GM12873 (cell line): ENCODE results near the gene TRIM8.

Source experiments
- TF ChIP-seq, protein P1 (sequence below): IDR thresholded peaks from 2 replicates; pipeline ENCODE4 v1.5.1; 2012; ENCODE audit warnings: low read depth, mild to moderate bottlenecking, moderate library complexity, low read length, control low read depth; ENCODE audit not compliant: insufficient read depth; ENCODE audit errors: missing control alignments

The TRIM8 gene

DNA sequence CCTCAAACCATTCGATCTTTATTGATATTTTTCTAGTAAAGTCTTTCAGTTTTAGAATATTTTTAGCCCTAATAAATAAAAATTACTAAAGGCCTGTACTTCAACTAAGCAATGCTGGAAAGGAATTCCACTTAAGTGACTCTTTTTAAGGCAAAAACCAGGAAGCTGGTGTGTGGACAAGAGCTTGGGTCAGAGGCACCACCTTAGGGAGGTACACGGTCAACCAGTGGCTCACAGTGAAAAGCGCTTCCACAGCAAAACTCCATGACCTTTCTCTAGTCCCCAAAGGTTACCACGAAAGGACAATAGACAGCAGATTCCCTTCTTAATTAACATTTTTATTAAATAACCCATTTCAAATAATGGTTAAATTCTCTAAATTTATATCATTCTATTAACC lies 38.7 kb downstream of the TRIM8 start:
- TF ChIP-seq, protein P1, sequence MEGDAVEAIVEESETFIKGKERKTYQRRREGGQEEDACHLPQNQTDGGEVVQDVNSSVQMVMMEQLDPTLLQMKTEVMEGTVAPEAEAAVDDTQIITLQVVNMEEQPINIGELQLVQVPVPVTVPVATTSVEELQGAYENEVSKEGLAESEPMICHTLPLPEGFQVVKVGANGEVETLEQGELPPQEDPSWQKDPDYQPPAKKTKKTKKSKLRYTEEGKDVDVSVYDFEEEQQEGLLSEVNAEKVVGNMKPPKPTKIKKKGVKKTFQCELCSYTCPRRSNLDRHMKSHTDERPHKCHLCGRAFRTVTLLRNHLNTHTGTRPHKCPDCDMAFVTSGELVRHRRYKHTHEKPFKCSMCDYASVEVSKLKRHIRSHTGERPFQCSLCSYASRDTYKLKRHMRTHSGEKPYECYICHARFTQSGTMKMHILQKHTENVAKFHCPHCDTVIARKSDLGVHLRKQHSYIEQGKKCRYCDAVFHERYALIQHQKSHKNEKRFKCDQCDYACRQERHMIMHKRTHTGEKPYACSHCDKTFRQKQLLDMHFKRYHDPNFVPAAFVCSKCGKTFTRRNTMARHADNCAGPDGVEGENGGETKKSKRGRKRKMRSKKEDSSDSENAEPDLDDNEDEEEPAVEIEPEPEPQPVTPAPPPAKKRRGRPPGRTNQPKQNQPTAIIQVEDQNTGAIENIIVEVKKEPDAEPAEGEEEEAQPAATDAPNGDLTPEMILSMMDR, result no peak

DNA sequence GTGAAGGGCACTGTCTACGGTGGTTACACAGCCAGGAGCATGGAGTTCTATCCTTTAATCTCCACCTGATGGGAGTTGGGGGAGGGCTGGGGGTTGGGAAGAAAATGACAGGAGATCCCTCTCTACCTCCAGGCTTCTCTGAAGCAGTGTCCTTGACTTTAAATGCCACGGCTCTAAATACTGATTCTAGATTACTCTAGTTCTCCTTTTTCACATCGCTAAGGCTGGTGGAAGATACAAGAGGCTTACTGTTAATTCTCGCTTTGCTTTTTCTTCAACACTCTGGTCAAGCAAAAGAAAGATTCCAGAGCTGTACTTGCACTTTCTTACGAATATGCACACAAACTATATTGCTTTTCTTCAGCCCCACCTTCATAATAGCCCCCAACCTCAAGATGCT lies 39.5 kb downstream of the TRIM8 start:
- TF ChIP-seq, protein P1, result no peak

DNA sequence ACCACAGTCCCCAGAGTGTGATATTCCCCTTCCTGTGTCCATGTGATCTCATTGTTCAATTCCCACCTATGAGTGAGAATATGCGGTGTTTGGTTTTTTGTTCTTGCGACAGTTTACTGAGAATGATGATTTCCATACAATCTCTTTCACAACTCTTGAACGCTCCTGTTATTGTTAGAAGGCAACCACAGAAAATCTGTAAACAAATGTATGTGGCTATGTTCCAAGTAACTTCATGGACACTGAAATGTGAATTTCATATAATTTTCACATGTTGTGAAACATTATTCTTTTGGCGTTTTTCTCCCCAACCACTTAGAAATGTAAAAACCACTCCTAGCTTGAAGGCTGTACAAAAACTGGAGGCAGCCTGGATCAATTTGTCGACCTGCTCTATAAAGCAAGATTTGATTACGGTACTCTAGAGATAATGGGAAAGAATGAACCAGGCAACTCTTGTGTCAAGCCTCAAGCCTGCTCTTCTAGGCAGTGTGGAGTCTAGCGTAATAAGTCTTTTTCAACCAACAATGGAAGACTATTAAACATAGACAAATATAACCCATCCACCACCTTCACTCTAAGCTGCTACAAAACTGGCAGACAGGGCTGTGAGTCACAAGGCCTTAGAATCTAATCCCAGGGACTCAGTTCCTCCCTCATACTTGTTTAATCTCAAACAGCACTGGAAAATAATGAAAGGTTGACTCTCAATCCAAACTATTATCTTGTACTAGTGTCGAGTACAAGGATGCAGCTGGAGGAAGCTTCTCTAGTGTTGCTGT lies 47.2 kb downstream of the TRIM8 start:
- TF ChIP-seq, protein P1, result no peak

DNA sequence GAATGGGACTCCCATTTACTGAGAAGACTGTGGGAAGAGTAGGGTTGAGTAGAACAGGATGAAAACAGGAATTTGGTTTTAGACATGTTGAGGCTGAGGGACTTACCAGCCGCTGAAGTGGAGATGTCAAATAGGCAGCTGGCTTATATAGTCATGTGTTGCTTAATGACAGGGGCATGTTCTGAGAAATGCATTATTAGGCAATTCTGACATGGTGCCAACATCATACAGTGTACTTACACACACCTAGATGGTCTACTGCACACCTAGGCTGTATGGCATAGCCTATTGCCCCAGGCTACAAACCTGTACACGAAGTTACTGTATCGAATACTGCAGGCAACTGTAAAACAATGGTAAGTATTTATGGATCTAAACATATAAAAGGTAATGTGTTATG lies 52.5 kb downstream of the TRIM8 start:
- TF ChIP-seq, protein P1, result no peak

DNA sequence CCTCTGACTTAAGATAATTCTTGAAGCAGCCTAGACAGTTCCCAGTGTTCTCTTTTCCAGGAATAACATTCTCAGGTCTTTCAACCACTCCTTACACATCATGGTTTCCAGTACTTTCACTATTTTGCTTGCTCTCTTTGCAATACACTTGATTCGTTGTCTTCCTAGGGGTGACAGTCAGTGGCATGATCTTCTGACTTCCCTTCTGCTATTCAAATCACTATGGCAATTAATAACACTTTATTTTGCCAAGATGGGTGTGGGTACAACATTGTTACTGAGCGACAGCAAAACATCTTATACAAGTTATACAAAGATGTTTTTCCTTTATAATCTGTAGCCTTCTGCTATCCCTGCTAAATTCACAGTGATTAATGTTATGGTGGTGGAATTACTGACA lies 54.6 kb downstream of the TRIM8 start:
- TF ChIP-seq, protein P1, result no peak

DNA sequence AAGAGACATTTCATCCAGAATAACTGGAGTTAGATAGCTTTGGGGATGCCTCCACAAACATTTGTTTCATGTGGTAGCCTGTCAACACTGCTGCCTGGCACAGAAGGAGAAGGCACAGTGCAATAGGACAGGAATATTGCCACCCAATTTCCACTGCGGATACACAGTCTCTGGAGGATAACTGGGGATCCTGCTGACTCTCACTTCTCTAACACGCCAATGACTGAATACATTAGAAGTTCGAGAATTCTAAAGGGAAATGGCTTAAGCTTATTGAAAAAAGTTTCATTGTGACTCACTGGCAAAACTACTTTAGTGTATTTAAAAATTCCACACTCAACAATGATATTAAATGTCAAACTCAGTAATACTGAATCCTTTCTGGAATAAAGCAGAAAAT lies 57.0 kb downstream of the TRIM8 start:
- TF ChIP-seq, protein P1, result no peak

DNA sequence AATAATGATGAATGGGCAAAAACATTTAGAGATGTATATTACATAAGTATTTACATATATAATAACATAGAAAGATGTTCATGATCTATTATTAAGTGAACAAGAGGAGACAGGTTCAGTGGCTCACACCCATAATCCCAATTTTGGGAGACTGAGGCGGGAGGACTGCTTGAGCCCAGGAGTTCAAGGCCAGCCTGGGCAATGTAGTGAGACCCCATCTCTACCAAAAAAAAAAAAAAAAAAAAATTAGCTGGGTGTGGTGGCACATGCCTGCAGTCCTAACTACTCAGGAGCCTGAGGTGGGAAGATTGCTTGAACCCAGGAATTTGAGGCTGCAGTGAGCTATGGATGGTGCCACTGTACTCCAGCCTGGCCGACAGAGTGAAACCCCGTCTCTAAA lies 57.5 kb downstream of the TRIM8 start:
- TF ChIP-seq, protein P1, result no peak

DNA sequence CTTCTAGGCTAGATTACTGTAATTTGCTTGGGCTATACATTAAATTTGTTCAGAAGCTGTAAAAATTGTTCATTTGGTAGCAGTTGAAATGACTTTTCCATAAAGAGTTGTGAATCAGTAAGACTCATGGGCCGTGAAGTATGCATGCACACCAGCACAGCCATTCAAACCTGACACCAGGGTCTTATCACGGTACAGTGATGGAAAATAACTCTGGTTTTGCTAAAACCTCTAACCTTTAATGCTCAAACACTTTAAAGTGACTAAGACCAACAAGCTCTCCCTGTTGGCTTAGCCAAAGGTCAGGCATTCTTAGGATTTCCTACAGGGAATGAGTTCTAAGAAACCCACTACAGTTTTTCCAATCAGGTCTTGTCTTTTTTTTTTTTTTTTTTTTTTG lies 58.5 kb downstream of the TRIM8 start:
- TF ChIP-seq, protein P1, result no peak
